ENCODE data around the gene VAT1L.
A peak's percentile ranks its signal among the peaks of the same experiment; 100 is the strongest.
"Not testable (repeated sequence)": the region's sequence is repeated elsewhere in the genome, so short reads cannot be mapped to it uniquely, and the experiment has no call there.

Gene VAT1L

GRCh38 chr16:77963185-77964044, 175.1 kb downstream of the VAT1L start:
- no peak for DNase-seq

GRCh38 chr16:77965346-77965745, 177.0 kb downstream of the VAT1L start:
- no peak for DNase-seq

- DNase-seq, result no peak
These were observed 178.9 kb downstream of the VAT1L start for GRCh38 chr16:77967054-77967904.

- no peak for DNase-seq
These were observed 181.5 kb downstream of the VAT1L start for GRCh38 chr16:77969861-77970260.

- no peak for DNase-seq
These were observed 182.0 kb downstream of the VAT1L start for GRCh38 chr16:77970371-77970770.

GRCh38 chr16:77971306-77972061, 183.1 kb downstream of the VAT1L start:
- DNase-seq, result peak; percentile 31

GRCh38 chr16:77972062-77972392, 183.7 kb downstream of the VAT1L start:
- DNase-seq, result no peak

GRCh38 chr16:77974883-77975282, 186.5 kb downstream of the VAT1L start:
- DNase-seq, result no peak

- no peak for DNase-seq
These were observed 187.6 kb downstream of the VAT1L start for GRCh38 chr16:77975942-77976341.

GRCh38 chr16:77977339-77977738, 189.0 kb downstream of the VAT1L start:
- DNase-seq, result no peak

GRCh38 chr16:77985111-77985510, 196.7 kb downstream of the VAT1L start:
- no peak for DNase-seq

GRCh38 chr16:77986011-77986740, 197.8 kb downstream of the VAT1L start:
- DNase-seq, result no peak

- no peak for DNase-seq
These were observed 199.4 kb downstream of the VAT1L start for GRCh38 chr16:77987810-77988209.

GRCh38 chr16:77989846-77990245, 201.5 kb downstream of the VAT1L start:
- no peak for DNase-seq

GRCh38 chr16:77991701-77992100, 203.3 kb downstream of the VAT1L start:
- no peak for DNase-seq

GRCh38 chr16:77992381-77992780, 204.0 kb downstream of the VAT1L start:
- not testable (repeated sequence) for DNase-seq

- no peak for DNase-seq
These were observed 205.0 kb downstream of the VAT1L start for GRCh38 chr16:77993111-77993985.

GRCh38 chr16:77995843-77996455, 207.6 kb downstream of the VAT1L start:
- DNase-seq, result no peak

GRCh38 chr16:77998350-77999023, 210.1 kb downstream of the VAT1L start:
- DNase-seq, result no peak

- DNase-seq, result no peak
These were observed 213.2 kb downstream of the VAT1L start for GRCh38 chr16:78001451-78002025.

Data from 8988T (cell line).